ENCODE results near the gene CCDC85C.
A peak's percentile ranks its signal among the peaks of the same experiment; 100 is the strongest.

CCDC85C gene

DNA sequence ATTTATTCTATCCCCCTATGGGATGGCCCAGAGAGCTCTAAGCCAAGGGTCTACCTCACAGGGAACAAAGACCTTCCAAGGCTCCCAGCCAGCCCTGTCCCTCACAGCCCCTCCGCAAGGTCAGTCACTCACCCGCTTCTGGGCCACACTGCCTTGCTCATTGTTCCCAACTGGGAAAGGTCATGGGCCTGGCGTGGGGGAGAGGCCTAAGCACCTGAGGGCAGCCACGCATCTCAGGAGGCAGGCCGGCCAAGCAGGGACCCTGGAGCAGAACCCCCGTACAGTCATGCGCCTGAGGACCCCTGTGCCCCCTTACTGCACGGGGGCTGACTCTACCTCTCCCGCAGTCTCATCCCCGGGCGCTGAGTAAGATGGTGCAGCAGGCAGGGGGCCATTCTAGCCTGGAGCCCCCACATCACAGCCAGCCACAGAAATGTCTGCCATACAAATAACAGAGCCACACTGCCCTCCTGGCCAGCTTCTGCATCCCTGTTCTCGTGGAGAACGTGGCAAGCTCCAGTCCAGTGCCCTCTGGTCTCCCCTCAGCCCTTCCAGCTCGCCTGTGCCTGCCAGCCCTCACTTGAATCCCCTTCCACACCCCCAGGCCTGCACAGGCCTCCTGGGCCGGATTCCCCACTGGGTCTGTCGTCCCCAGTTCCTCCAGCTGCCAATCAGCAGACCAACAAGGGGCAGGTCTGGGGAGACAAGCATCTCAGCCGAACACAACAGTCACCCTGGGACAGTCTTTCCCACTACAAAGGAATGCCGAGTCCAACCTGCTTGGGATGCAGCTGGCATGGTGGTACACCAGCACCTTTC, 16.3 kb downstream of the CCDC85C start:
- no peak for DNase-seq

GRCh38 chr14:99586761-99587459, 17.1 kb downstream of the CCDC85C start:
- no peak for DNase-seq

DNA sequence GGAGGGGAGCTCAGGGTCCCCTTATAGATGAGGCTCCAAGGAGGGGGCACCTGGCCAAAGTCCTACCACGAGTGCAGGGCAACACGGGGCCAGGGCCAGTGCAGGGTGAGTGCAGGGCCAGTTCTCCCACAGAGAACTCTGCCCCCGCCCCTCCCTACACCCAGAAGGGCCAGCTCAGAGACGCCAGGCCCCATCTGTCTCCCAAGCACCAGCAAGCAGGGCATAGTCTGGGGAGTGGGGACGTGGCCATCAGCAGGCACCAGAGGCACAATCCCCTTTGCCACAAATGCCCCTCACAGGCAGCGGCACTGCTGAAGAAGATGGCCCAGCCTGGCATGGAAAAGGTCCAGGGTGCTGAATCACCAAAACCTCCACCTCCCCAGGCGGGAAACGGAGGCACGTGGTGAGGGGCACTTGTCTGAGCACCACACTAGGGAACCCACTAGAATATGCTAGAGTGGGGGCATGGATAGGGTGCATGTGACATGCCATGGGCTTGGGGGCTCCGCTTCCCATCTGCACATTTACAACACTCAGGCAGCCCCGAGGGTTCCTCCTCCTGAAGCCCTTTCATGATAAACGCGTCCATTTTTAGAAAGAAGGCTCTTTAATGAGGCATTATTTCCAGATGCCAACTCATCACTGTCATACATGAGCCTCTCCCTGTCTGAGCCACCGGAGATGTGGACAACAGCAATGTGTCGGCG, 17.8 kb downstream of the CCDC85C start:
- DNase-seq: no peak

DNA sequence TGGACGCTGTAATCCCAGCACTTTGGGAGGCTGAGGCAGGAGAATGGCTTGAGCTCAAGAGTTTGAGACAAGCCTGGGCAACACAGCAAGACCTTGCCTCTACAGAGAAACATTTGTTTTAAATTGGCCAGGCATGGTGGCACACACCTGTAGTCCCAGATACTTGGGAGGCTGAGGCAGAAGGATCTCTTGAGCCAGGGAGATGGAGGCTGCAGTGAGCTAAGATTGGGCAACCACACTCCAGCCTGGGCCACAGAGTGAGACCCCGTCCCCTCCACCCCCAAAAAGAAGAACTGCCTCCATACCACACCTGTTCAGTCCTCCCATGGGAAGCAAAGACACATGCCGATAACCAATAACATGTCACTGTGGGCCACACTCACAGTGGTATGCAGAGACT, 19.2 kb downstream of the CCDC85C start:
- DNase-seq: no peak

GRCh38 chr14:99581938-99582337, 22.1 kb downstream of the CCDC85C start:
- DNase-seq: no peak

DNA sequence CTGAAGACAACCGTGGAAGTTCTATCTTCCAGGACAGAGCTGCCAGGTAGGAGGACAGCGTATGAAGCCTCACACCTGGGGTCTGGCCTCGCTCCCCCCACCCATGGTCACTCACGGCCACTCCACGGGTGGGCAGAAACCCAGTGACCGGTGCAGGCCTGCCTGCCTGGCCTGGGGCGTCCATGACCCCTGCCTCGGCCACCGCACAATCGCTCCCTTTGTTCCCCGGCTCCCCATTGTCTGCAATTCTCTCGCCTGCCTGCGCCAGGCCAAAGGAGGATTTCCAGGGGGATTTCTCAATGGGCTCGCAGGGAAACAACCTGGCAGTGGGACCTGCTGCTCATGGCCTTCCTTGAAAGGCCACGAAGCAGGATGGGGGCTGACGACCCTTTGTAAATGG, 22.6 kb downstream of the CCDC85C start:
- DNase-seq: no peak

- DNase-seq: no peak
These were observed 24.0 kb downstream of the CCDC85C start for GRCh38 chr14:99579903-99580571.

DNA sequence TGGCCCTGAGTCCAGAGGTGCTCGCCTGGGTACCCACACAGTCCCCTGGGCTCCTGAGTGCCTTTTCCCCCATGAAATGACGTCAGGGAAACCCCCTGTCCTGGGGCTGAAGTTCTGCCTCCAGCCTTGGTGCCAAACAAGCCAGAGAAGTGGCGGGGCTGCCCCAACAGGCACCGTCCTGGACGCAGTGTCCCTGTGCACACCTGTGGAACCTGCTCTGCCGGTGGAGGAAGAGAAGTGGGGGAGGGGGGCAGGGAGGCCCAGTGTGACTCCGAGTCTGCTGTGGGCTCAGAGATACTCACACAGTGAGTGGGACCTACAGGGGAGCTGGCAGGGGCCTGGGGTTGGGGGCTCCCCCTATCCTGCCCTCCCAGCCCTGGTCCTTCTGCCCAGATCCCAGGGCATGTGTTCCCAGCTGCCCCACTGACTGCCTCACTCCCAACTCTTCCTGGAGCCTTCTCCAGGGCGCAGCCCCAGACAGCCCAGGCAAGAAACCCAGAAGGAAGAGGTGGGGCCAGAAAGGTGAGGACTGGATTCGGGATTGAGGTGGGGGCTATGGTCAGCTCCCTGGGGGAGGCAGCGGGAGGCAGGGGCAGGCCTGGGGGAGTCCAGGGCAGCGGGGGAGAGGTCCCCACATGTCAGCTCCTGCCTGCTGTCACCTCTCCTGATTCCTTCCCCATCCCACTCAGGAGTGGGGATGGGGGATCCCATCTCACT, 24.7 kb downstream of the CCDC85C start:
- no peak for DNase-seq

GRCh38 chr14:99578541-99579101, 25.4 kb downstream of the CCDC85C start:
- no peak for DNase-seq

- DNase-seq: no peak
These were observed 27.0 kb downstream of the CCDC85C start for GRCh38 chr14:99576761-99577705.

DNA sequence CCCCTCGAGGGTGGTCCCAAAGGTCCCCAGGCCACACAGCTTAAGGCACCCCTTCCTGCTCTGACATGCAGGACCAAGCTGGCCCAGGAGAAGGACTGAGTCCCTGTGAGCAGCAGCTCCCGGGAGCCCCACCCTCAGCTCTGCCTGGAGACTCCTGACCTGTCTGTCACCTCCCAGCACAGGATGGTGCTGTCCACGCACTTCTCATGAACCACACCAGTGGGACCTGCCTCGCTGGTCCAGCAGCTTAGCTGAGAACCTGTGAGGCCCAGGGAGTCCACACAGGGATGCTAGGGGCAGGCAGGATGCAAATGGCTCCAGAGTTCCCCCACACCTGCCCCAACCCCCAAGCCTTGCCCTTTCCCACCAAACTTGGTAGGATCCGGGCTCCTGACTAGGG, 27.7 kb downstream of the CCDC85C start:
- DNase-seq: no peak

DNA sequence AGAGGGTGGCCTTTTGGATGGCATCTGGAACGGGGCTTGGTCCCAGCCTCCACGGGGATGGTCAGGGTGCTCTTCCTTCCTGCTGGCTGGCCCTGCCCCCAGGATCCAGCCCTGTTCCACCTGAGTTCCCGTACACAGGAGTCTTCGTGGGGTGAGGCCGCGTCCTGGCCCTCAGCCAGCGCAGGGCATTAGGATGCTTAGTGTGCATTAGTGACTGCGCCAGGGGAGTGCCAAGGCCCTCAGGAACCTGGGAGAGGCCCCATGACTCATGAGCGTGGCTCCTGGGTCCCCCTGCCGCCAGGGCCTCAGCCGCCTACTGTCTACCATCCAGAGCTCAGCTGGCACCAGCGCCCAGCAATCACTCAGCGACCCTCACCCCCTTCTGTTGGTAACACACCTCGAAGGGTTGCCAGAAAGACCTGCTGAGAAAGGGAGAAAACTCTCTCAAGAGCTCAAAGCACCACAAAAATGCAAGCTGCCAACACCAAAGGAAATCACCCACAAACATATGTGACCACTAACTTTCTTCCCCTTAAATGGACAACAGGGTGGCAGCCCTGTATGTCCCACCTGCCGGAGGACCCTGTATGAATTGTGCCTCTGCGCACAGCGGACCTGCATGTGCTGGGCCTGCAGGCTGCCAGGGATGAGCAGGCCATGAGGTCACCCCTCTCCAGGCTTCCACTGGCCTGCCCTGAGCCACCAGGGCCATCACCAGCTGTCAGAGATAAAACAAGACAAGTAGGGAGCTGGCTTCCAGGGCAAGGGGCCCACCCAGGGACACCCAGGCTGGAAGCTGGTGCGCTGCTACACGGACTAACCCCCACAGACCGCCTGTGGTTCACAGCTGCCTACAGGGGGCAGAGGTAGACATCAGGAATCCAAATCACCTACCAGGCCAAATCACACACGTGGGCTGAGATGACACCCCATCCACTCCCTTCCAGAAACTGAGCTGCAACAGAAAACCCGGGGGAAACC, 28.7 kb downstream of the CCDC85C start:
- DNase-seq: no peak

DNA sequence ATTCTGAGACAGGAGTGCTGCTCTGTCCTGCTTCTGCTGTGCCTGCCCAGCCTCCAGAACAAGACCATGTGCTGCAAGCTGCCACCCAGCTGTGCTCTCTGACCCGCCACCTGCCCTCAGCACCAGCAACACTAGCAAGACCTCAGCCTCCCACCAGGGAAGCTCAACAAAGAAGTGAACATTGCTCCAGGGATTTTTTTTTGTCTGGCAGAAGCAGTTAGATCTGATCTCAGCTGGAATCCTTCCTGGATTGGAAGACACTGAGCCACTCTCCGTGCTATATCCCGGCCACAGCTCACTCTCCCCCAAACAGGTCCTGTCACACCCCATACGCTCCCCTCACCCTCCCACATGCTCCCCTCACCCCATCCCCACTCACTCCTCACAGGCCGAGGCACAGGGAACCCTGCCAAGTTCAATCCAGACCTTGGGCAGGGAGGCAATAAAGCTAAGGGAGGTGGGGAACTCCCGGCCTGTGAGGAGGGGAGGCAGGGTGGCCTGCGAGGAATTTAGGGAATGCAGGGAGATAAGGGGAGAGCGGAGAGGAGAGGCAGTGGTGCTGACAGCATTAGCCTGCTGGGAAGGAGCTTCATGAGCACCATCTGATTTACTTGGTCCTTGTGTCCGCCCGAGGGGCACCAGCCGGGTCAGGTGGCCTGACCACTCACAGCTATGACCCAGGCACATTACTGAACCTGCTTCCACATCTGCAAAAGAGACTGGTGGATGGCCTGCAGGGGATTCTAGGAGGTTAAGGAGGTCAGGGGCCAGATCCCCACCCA, 29.7 kb downstream of the CCDC85C start:
- DNase-seq: peak; percentile 89

- no peak for DNase-seq
These were observed 30.4 kb downstream of the CCDC85C start for GRCh38 chr14:99573436-99574098.

- DNase-seq: peak; percentile 64
These were observed 31.0 kb downstream of the CCDC85C start for GRCh38 chr14:99573000-99573330.

GRCh38 chr14:99572173-99572999, 31.6 kb downstream of the CCDC85C start:
- peak; percentile 92 for DNase-seq

GRCh38 chr14:99571303-99571986, 32.6 kb downstream of the CCDC85C start:
- peak; percentile 44 for DNase-seq

Data from NCI-H146 (cell line).